Activated T-cell treated with anti-CD3 and anti-CD28 coated beads, Interleukin-2, amount 50 U/mL, for 24 hours (primary cell): Measurements from ENCODE around the gene POLR3G.

Experiments
- DNase-seq: peaks from one replicate; pipeline ENCODE4 v3.0.0-alpha.2; 2020
- H3K27ac Mint-ChIP-seq: 2 replicates; pipeline ENCODE4 v1.8.0; 2020; ENCODE audit warnings: mild to moderate bottlenecking, mixed read lengths
- H3K27me3 Mint-ChIP-seq: 2 replicates; pipeline ENCODE4 v1.8.0; 2020; ENCODE audit warnings: mixed read lengths
- H3K36me3 Mint-ChIP-seq: 2 replicates; pipeline ENCODE4 v1.8.0; 2020; ENCODE audit warnings: low read depth, mixed read lengths
- H3K4me1 Mint-ChIP-seq: 2 replicates; pipeline ENCODE4 v1.8.0; 2020; ENCODE audit warnings: low read depth, mixed read lengths
- H3K4me3 Mint-ChIP-seq: 2 replicates; pipeline ENCODE4 v1.8.0; 2020; ENCODE audit warnings: mild to moderate bottlenecking, moderate library complexity, mixed read lengths
- H3K9me3 Mint-ChIP-seq: 2 replicates; pipeline ENCODE4 v1.8.0; 2020; ENCODE audit warnings: mixed read lengths

POLR3G gene

DNA sequence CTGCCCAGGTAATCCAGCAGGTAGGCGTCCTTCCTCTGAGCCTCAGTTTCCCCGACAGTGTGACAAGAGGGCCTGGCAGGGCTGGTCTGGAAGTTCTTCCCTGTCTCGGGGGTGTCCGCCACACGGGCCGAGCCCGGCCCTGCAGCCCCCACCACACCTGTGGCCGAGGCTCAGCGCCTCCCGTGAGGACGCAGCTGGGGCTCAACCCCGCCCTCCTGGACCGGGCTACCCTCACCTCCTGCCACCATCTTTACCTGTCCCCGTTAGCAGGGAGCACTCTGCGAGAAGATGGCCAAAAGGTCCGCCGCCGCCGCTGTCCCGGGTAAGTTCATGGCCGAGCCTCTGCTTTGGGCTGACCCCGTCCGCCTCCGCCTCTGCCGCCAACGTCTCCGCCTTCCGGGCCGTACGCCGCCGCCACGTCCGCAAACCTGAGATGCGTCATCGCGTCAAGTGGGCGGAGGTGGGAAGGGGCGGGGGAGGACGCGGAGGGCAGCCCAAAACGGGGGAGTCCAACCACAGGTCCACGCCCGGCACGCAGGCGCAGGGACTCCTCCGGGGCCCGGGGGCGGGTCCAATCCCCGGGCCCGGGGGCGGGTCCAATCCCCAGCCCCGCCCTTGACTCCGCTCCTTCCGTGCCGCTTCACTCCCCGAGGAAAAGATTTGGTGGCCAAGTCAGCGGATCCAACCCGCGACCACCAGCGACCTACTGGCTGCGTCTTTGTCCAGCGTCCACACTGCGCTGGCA lies 54.7 kb downstream of the POLR3G start, which contains the start of gene LYSMD3:
LYSMD3 (minus strand) TSS at position 391 of the 745 bp plus-strand sequence. CDS start 4,295 bp downstream, outside the sequence.
- Mint-ChIP-seq H3K27me3 (peaks cover 13% of the 10 kb centered on the region), H3K27ac (peak within 1 kb of the TSS; percentile 97), H3K4me3 (peak within 1 kb of the TSS; percentile 95), H3K36me3 (peaks cover 32% of the 10 kb centered on the region), H3K9me3 (no peaks in the 10 kb centered on the region), H3K4me1 (peaks cover 33% of the 10 kb centered on the region)
- peak; percentile 97 for DNase-seq

DNA sequence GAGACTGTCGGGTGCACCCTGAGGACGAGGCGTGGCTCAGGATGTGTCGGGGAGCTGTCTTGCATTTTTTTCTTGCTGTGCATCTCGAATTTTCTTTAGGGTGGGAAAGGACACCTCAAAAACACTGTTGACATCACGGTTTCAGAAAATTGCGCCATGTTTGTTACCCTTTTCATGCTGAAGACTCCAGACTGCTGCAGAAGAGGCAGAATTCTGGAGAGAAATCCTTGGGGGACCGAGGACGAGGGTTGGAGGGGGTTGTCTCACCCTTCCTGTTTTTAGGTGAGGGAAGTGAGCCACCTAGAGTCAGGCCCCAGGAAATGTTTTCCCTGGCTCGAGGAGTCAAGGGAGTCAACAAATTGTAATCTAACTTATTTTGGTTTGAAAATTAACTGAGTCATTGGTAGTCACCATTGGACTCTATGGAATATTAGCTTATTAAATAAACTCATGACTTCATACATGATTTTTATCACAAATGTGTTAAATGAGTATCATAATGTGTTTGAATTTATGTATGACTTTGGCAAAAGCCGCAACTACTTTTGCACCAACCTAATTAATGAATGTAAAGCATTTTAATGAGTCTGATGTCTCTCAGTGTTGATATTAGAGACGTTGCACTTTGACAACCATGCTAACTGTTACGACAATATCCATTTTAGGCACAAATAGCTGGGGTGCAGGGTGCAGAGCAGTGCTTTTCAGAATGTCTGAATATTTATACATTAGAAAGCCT lies 55.4 kb downstream of the POLR3G start:
- Mint-ChIP-seq H3K36me3 (peaks cover 25% of the 10 kb centered on the region), H3K4me1 (peaks cover 30% of the 10 kb centered on the region), H3K4me3 (peak overlapping the region; percentile 95), H3K9me3 (no peaks in the 10 kb centered on the region), H3K27ac (peak overlapping the region; percentile 97), H3K27me3 (peaks cover 14% of the 10 kb centered on the region)
- DNase-seq, result no peak

DNA sequence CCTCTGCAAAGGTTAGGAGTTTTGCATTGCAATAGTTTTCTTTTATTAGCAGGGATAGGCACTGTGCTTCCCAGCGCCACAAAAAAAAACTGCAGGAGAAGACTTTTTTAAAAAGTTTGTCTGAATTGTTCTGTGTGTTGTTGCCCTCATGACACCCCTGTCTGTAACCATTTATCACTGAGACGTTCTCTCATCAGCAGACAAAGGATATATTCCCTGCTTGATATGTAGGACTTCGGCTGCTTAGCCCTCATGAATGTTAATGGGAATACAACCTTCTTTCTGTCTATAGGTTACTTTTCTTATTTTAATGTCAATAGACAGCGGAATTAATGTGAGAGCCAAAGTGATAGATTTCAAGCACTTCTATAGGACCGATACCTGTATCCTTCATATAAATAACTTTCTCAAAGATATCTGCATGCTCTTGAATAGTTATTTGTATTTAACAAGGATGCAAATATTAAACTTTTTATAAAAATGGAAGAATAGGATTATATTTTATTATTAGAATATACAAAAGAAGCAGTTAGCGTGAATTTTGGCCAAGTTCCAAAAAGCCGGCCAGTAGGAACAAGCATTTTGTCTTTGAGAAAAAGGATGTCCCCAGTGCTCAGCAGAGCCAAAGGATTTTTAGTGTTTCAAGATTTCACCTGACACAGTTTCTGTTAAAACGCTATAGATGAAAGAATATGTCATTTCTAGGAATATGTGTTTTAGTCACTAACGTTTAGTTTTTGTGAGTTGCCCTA lies 56.2 kb downstream of the POLR3G start:
- H3K27me3 Mint-ChIP-seq, result peaks cover 22% of the 10 kb centered on the region
- H3K9me3 Mint-ChIP-seq, result no peaks in the 10 kb centered on the region
- no peak overlapping the region for H3K27ac Mint-ChIP-seq
- no peak overlapping the region for H3K4me3 Mint-ChIP-seq
- peaks cover 28% of the 10 kb centered on the region for H3K4me1 Mint-ChIP-seq
- H3K36me3 Mint-ChIP-seq, result peaks cover 20% of the 10 kb centered on the region
- DNase-seq, result no peak

DNA sequence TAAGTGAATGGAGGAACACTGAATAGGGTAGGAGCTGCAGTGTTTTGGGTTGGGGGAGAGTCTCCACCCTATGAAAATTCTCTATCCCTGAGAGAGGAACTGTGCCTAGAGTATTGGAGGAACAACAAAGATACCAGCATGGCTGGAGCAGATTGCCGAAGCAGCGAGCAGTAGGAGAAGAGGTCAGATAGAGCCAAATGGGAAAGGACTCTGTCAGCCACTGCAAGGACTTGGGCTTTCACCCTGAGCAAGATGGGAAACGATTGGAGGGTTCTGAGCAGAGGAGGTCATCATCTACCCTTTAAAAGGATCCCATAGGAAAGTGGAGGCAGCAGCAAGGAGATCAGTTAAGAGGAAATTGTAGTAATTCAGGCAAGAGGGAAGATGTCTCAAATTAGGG lies 59.1 kb downstream of the POLR3G start:
- Mint-ChIP-seq H3K27me3 (peaks cover 31% of the 10 kb centered on the region), H3K4me1 (peaks cover 4% of the 10 kb centered on the region)

DNA sequence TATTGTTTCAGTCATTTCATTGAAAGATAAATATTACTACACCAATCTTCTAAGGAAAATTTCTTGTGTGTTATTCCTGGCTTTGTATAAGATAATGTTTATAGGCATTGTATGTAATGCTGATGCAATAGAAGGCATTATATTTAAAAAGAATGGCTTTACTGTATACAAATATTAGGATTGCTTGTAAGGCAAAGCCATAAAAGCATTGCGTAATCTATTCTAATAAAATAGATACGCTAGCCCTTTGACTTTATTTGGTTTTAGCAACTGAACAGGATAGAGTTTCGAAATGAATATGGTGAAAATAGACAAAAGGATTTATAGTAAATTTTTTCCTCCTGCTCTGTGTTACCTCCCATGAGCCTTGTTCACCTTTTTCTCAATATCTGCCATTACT lies 60.3 kb downstream of the POLR3G start:
- Mint-ChIP-seq H3K27me3 (peaks cover 34% of the 10 kb centered on the region), H3K4me3 (no peak overlapping the region), H3K27ac (no peak overlapping the region), H3K36me3 (peaks cover under 1% of the 10 kb centered on the region), H3K4me1 (peaks cover 2% of the 10 kb centered on the region), H3K9me3 (no peaks in the 10 kb centered on the region)
- no peak for DNase-seq

More for the DNA sequence above, 59.1 kb downstream of the POLR3G start:
- Mint-ChIP-seq H3K36me3 (peaks cover 6% of the 10 kb centered on the region), H3K4me3 (no peak overlapping the region), H3K27ac (no peak overlapping the region), H3K9me3 (no peaks in the 10 kb centered on the region)
- DNase-seq, result no peak

DNA sequence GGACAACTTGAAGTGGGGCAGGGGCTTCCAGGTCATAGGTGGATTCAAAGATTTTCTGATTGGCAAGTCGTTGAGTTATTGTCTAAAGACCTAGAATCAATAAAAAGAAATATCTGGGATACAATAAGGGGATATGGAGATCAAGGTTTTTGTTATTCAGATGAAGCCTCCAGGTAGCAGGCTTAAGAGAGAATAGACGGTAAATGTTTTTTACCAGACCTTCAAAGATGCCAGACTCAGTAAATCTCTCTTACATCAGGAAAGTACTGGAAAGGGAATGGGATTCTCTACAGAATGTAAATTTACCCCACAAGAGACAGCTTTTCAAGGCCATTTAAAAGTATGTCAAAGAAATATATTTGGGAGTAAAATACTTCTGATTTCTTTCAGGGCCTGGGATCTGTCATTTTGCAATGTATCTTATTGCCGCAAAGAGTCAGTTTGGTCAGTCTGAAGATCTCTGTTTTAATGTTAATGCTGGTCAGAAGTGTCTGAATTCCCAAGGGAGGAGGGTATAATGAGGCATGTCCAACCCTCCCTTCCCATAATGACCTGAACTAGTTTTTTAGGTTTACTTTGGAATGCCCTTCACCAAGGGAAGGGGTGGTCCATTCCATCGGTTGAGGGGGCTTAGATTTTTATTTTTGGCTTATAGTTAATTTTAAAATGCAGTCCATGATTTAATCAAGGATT lies 68.3 kb downstream of the POLR3G start:
- no peak for DNase-seq
- Mint-ChIP-seq H3K4me1 (no peaks in the 10 kb centered on the region), H3K9me3 (no peaks in the 10 kb centered on the region), H3K36me3 (no peaks in the 10 kb centered on the region), H3K27ac (no peak overlapping the region), H3K4me3 (no peak overlapping the region), H3K27me3 (peaks cover 58% of the 10 kb centered on the region)

DNA sequence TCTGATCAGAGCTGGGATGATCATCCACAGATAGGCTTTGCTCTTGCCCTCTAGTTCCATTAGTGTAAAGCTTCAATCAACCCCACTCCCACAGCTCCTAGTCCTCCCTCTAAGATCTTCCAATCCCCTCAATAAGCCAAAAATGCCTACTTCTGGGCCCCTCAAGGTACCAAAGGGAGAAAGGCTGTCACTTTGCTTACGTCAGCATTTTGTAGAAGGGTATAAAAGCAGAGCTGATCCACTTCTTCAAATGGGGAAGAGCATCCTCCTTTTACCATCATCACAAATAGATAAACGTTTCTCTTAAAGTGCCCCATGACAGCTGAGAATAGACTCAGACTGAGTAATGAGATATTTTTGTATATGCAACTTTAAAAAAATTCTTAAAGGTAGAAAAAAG lies 70.8 kb downstream of the POLR3G start:
- H3K9me3 Mint-ChIP-seq, result no peaks in the 10 kb centered on the region
- no peak overlapping the region for H3K4me3 Mint-ChIP-seq
- H3K27me3 Mint-ChIP-seq, result peaks cover 55% of the 10 kb centered on the region
- no peaks in the 10 kb centered on the region for H3K36me3 Mint-ChIP-seq
- no peak overlapping the region for H3K27ac Mint-ChIP-seq
- H3K4me1 Mint-ChIP-seq, result no peaks in the 10 kb centered on the region
- no peak for DNase-seq

DNA sequence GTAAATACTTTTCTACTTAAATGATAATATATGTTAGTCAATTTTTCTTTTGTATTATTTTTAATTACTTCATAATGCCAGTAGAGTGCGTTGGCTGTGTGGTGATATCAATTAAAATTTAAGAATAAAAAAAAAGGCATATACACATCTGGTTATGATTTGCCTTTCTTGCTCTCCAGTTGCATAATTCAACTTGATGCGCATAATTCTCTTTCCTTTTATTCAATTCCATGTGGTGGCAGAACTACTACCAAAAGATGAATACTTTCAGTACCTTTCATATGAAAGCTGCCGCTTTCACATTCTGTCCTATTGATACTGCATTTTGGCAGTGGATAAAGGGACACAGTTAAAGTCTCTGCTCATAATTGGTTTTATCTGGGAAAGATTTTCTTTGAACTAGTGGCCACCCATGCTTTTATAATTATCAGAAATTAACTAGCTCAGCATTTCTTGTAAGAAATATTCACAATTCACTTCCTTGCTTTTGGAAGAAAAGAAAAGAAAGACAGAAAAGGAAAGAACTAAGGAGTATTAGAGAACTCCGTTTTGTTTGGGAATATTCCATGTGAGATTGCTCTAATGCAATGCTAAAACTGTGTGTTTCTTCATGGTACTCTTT lies 71.7 kb downstream of the POLR3G start:
- Mint-ChIP-seq H3K4me1 (no peaks in the 10 kb centered on the region), H3K4me3 (no peak overlapping the region), H3K9me3 (no peaks in the 10 kb centered on the region), H3K27me3 (peaks cover 53% of the 10 kb centered on the region), H3K36me3 (no peaks in the 10 kb centered on the region), H3K27ac (no peak overlapping the region)
- no peak for DNase-seq

DNA sequence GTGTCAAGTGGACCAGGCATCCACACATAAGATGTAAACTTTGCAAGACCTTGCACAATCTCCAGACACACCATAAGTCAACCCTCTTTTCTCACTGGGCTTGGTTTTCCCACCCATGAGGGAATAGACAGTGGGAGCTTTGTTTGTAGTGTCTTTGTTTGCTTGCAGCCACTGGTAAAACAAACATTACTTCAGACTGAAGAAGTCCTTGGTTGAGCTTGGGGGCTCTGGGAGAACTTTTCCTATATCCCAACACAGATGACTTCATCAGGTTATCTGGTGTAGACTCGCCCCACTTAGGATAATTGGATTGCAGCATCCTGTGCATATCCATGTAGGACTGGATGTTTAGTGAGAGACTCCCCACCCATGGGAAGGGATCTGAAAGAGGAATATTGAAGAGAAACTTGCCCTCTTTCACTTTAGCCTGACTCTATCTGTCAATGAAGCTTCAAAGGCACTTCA lies 72.4 kb downstream of the POLR3G start:
- no peak for DNase-seq
- H3K27ac Mint-ChIP-seq, result no peak overlapping the region
- no peaks in the 10 kb centered on the region for H3K9me3 Mint-ChIP-seq
- no peak overlapping the region for H3K4me3 Mint-ChIP-seq
- H3K36me3 Mint-ChIP-seq, result no peaks in the 10 kb centered on the region
- peaks cover 54% of the 10 kb centered on the region for H3K27me3 Mint-ChIP-seq
- no peaks in the 10 kb centered on the region for H3K4me1 Mint-ChIP-seq

DNA sequence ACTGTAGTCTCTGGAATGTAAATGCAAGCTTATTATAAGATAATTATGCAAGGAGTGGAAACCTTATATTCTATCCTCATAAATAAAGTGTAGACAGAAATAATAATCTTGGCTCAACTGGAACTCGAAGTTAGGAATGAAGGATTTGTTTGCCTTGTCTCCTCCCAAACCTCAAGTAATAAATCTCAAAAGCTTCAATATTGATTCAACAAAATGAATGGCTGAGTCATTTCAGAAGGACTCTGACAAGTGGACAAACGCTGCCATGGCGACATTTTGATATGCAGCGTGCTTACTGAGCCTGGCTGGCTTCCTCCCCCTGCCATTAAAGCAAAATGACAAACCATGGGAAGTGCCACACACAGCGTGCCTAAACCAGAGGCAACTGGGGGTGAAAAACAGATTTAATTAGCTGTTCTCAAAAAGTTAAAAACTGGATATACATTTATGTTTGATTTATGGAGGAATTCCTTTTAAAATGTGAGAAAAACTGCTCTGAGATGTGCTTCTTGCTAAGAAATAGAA lies 73.5 kb downstream of the POLR3G start:
- H3K9me3 Mint-ChIP-seq, result no peaks in the 10 kb centered on the region
- peaks cover 58% of the 10 kb centered on the region for H3K27me3 Mint-ChIP-seq
- DNase-seq, result no peak

DNA sequence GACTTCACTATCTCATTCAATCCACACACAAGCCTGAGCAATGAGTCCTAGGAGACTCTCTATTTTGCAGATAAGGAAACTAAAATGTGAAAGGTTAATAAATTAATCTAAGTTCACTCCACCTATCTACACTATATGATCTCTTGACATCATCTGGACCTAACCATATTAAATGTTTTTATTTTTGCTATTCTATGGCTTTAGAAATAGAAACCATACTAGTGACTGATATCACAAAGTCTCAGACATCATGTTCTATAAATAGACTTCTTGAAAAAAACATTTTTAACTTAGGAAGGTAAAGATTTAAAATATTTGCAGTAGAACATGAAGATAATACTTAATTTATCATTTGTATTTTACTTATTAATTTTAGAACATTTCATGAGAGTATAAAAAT lies 74.6 kb downstream of the POLR3G start:
- H3K36me3 Mint-ChIP-seq, result no peaks in the 10 kb centered on the region
- H3K4me3 Mint-ChIP-seq, result no peak overlapping the region
- no peaks in the 10 kb centered on the region for H3K4me1 Mint-ChIP-seq

More for the DNA sequence above, 73.5 kb downstream of the POLR3G start:
- no peak overlapping the region for H3K27ac Mint-ChIP-seq
- H3K36me3 Mint-ChIP-seq, result no peaks in the 10 kb centered on the region
- no peak overlapping the region for H3K4me3 Mint-ChIP-seq
- H3K4me1 Mint-ChIP-seq, result no peaks in the 10 kb centered on the region

DNA sequence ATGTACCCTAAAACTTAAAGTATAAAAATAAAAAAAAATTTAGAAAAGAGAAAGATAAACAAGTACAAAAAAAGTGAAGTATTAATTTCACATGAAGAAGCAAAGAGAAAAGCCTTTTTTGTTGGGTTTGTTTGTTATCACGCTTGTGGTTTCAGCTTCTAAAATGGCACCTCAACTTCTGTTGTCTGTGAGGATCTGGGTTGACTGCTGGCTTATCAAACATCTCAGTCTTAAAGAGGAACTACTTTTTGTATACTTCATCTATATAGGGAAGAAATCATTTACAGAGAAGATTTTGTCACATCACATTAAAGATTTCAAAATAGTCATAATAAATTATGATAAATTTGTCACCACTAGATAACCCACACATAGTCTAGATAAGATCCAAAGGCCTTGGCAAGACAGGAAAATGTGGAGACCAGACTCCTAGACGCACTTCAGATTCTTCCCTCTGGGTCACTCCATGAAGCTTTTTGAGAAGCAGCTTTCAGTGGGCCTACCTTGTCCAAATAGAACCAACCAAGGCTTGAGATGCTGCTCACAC lies 75.1 kb downstream of the POLR3G start:
- H3K4me1 Mint-ChIP-seq, result no peaks in the 10 kb centered on the region
- H3K27me3 Mint-ChIP-seq, result peaks cover 51% of the 10 kb centered on the region
- no peak overlapping the region for H3K27ac Mint-ChIP-seq
- no peak overlapping the region for H3K4me3 Mint-ChIP-seq
- no peaks in the 10 kb centered on the region for H3K9me3 Mint-ChIP-seq
- no peaks in the 10 kb centered on the region for H3K36me3 Mint-ChIP-seq
- DNase-seq, result no peak

More for the DNA sequence above, 74.6 kb downstream of the POLR3G start:
- DNase-seq, result no peak
- no peak overlapping the region for H3K27ac Mint-ChIP-seq
- peaks cover 53% of the 10 kb centered on the region for H3K27me3 Mint-ChIP-seq
- H3K9me3 Mint-ChIP-seq, result no peaks in the 10 kb centered on the region

DNA sequence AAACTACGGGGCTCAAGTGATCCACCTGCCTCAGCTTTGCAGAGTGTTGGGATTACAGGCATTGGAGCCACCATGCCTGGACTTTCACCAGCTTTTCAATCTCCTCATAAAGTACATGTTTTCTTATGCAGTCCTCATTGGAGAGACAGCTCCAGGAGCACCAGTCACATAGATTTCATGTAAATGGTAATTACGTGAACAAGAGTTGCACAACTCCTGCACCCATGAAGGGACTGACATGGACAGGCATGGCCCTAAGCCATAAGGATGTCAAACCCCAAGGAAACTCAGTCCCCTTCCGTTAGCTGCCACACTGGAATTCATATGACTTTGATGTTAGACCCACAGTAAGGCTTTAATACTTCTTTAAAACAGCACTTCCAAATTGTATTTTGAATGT lies 76.3 kb downstream of the POLR3G start:
- Mint-ChIP-seq H3K4me1 (no peaks in the 10 kb centered on the region), H3K27ac (no peak overlapping the region), H3K4me3 (no peak overlapping the region), H3K27me3 (peaks cover 52% of the 10 kb centered on the region), H3K36me3 (no peaks in the 10 kb centered on the region), H3K9me3 (no peaks in the 10 kb centered on the region)
- no peak for DNase-seq
